Esophagus (tissue), 2 donors: ENCODE data around the gene MEX3B. TPM values are rescaled to one million over a fixed set of nuclear protein-coding genes. Genes with fewer than 3 reads are reported as not detected.
A peak's percentile ranks its signal among the peaks of the same experiment; 100 is the strongest.

ENCODE experiments used
- H3K27ac ChIP-seq, 2 donors: one replicate each; pipeline ENCODE4 v1.5.1; 2013; ENCODE audit warnings: low read depth in 2 of 2, mild to moderate bottlenecking in 2 of 2, inconsistent platforms in 1 of 2, low read length in 1 of 2, moderate library complexity in 1 of 2
- H3K27me3 ChIP-seq, 2 donors: one replicate each; pipeline ENCODE4 v1.6.1; 2013; ENCODE audit warnings: low read length in 2 of 2, control low read depth in 1 of 2, mild to moderate bottlenecking in 1 of 2; ENCODE audit not compliant: insufficient read depth in 2 of 2, control insufficient read depth in 1 of 2
- H3K36me3 ChIP-seq, 2 donors: one replicate each; pipeline ENCODE4 v1.6.1; 2013; ENCODE audit warnings: low read length in 1 of 2; ENCODE audit not compliant: control insufficient read depth in 2 of 2, insufficient read depth in 2 of 2
- H3K4me1 ChIP-seq, 2 donors: one replicate each; pipeline ENCODE4 v1.6.1; 2013; ENCODE audit warnings: low read length in 1 of 2; ENCODE audit not compliant: control insufficient read depth in 2 of 2, insufficient read depth in 2 of 2
- H3K4me3 ChIP-seq, 2 donors: one replicate each; pipeline ENCODE4 v1.5.1; 2013; ENCODE audit warnings: low read length in 2 of 2, mild to moderate bottlenecking in 2 of 2, low read depth in 1 of 2, moderate library complexity in 1 of 2
- H3K9me3 ChIP-seq, 2 donors: one replicate each; pipeline ENCODE4 v1.6.1; 2013; ENCODE audit warnings: mild to moderate bottlenecking in 2 of 2, low read depth in 1 of 2, low read length in 1 of 2, moderate library complexity in 1 of 2; ENCODE audit not compliant: control insufficient read depth in 2 of 2, insufficient read depth in 1 of 2
- WGBS, 2 donors: extraction: QIAGEN DNeasy Blood & Tissue Kit; methylation state at CpG; one replicate each; pipeline ENCODE4 v1.1.7; 2013; 5-methylcytosine and 5-hydroxymethylcytosine counted together
- polyA plus RNA-seq, 2 donors: library from polyadenylated mRNA; stranded (reverse); fragments of 200-250 nt; gene quantifications; one replicate each; pipeline ENCODE4 v1.2.3, GENCODE V29; 2013
- donor health status: healthy with polysubstance abuse.
- donor health status: Bipolar disorder and iron deficiency.

Gene MEX3B
- under 1 TPM; 0.39 to 0.42 TPM for polyA plus RNA-seq

DNA sequence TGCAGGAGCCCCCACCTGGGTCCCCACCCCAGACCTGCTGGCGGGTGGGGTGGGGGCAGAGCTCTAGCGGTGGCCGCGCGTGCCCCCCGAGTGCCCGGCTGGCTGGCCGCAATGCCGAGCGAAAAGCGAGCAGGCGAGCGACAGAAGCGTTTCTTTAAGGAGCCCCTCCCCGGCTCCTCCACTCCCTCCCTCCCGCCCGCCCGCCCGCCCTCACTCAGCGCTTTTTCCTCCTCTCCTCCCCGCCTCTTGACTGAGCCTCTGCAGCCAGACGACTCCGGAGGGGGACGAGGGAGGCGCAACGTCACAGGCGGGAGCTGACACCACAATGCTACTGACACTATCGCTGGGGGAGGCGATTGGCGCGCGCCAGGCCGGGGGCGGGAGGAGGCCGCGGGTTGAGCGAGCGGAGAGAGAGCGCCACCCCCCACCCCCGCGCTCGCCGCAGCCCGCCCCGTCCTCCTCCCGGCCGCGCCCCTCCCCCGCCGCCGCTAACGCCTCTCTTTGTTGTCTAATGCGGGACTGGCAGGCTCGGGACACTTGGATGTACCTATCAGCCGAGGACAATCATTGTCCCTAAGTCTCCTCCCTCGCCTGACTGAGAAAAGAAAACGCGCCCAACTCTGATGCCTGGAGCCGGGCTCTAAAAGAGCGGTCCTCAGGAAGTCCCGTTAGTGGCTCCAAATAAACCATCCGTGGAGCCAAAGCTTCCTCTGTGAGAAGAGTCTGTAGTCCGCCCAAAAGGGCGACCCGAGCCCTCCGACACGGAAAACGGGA, at the start of gene MEX3B:
Gene MEX3B, minus strand, starts transcription at position 127 of the 774 bp plus-strand sequence. CDS start 313 bp downstream, outside the sequence.
- H3K27me3 ChIP-seq, result no peaks in the 10 kb centered on the region
- no peaks in the 10 kb centered on the region for H3K36me3 ChIP-seq
- H3K4me1 ChIP-seq, result peaks cover 7 to 12% of the 10 kb centered on the region in 2 donors
- 1% methylated on average over 40 to 68 of the region's 68 CpGs for WGBS, 2 donors
- H3K9me3 ChIP-seq, result peaks cover 0 to 2% of the 10 kb centered on the region in 2 donors
- peak within 1 kb of the TSS; percentile 64 to 67 for H3K4me3 ChIP-seq
- H3K27ac ChIP-seq, result peak within 1 kb of the TSS; percentile 84 to 90

DNA sequence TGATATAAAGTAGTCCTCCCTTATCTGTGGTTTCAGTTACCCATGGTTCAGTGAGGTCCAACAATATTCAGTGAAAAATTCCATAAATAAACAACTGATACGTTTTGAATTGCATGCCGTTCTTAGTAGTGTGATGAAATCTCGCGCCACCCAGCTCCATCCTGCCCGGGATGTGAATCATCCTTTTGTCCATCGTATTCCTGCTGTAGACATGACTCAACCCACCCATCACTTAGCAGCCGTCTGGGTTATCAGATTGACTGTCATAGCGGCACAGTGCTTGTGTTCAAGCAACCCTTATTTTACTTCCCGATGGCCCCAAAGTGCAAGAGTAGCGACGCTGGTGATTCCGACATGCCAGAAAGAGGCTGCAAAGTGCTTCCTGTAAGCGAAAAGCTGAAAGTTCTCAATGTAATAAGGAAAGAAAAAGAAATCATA, 48.0 kb upstream of the MEX3B start:
- 78 to 79% methylated on average over 13 of the region's 13 CpGs for WGBS, 2 donors
- H3K36me3 ChIP-seq, result no peaks in the 10 kb centered on the region
- H3K27me3 ChIP-seq, result no peaks in the 10 kb centered on the region
- H3K9me3 ChIP-seq, result no peaks in the 10 kb centered on the region
- no peak overlapping the region for H3K27ac ChIP-seq
- H3K4me1 ChIP-seq, result no peaks in the 10 kb centered on the region
- H3K4me3 ChIP-seq, result no peak overlapping the region

DNA sequence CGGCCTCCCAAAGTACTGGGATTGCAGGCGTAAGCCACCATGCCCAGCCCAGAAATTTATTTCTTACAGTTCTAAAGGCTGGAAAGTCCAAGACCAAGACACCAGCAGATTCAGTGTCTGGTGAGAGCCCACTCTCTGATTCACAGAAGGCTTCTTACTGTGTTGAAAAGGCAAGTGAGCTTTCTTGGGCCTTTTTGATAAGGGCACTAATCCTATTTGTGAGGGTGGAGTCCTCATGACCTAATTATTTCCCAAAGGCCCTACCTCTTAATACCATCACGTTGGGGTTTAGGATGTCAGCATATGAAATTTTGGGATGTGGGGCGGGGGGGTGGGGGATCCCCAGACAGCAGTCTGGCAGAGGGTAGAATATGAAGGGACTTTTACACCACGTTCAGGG, 47.5 kb upstream of the MEX3B start:
- no peak overlapping the region for H3K27ac ChIP-seq
- no peaks in the 10 kb centered on the region for H3K9me3 ChIP-seq
- H3K36me3 ChIP-seq, result no peaks in the 10 kb centered on the region
- no peaks in the 10 kb centered on the region for H3K4me1 ChIP-seq
- no peak overlapping the region for H3K4me3 ChIP-seq
- H3K27me3 ChIP-seq, result no peaks in the 10 kb centered on the region
- WGBS, 2 donors, result 87 to 89% methylated on average over 5 of the region's 5 CpGs

DNA sequence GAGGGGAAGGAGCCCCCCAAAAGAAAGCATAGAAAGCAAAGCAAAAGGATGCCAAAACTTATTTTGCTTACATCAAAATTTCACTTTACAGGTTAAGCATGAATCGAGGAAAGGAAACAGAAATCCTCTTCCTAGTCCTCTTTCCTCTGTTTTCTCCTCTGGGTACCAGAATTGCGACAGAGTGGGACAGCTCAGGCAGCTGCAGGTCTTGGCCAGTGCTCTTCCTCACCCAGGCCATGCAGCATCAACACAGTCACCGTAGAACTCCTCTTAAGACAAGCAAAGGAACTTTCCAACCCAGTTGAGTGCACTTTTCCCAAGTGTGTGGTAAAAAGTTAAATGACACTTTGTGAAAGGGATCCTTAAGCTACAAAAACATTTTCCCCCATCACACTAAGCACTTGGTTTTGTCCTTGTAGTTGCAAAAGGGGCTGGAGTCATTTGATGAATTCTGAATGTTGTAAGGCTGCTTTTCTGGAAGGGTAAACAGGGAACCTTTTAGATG, 45.9 kb upstream of the MEX3B start:
- Histone ChIP-seq H3K4me1 (no peaks in the 10 kb centered on the region), H3K27ac (no peak overlapping the region), H3K9me3 (no peaks in the 10 kb centered on the region), H3K27me3 (no peaks in the 10 kb centered on the region), H3K4me3 (no peak overlapping the region), H3K36me3 (no peaks in the 10 kb centered on the region)
- WGBS, 2 donors, result 77 to 84% methylated on average over 3 of the region's 3 CpGs

DNA sequence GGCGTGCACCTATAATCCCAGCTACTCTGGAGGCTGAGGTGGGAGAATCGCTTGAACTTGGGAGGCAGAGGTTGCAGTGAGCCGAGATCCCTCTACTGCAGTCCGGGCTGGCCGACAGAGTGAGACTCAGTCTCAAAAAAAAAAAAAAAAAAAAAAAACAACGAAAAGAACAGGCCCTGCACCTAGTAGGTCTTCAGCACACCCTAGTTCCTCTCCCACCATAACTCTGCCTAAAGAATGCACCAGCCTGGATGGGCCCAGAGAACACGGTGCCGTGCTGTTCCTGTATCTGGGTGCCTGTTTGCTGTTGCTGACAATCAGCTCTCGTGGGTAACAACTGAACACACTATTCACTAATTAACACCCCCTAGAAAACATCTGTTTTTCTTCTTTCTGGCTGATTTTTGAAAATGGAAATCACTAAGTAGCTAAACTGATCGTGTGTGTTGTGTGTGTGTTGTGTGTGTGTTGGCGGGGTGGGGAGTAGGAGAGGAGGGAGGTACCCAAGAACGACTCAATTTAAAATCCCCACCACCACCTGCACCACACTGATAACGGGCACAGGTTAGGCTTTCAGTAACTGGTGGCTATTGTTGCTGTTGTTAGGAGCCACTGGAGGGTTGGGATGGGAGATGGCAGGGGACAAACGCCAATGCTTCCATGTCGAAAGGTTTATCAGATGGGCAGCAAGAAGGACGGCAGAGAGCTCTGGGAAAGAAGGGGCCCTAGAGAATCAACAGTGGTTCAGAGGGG, 40.6 kb upstream of the MEX3B start:
- Histone ChIP-seq H3K9me3 (no peaks in the 10 kb centered on the region), H3K4me3 (no peak overlapping the region), H3K4me1 (no peaks in the 10 kb centered on the region), H3K27me3 (no peaks in the 10 kb centered on the region), H3K27ac (no peak overlapping the region), H3K36me3 (no peaks in the 10 kb centered on the region)
- WGBS, 2 donors, result 88 to 89% methylated on average over 15 to 16 of the region's 16 CpGs

DNA sequence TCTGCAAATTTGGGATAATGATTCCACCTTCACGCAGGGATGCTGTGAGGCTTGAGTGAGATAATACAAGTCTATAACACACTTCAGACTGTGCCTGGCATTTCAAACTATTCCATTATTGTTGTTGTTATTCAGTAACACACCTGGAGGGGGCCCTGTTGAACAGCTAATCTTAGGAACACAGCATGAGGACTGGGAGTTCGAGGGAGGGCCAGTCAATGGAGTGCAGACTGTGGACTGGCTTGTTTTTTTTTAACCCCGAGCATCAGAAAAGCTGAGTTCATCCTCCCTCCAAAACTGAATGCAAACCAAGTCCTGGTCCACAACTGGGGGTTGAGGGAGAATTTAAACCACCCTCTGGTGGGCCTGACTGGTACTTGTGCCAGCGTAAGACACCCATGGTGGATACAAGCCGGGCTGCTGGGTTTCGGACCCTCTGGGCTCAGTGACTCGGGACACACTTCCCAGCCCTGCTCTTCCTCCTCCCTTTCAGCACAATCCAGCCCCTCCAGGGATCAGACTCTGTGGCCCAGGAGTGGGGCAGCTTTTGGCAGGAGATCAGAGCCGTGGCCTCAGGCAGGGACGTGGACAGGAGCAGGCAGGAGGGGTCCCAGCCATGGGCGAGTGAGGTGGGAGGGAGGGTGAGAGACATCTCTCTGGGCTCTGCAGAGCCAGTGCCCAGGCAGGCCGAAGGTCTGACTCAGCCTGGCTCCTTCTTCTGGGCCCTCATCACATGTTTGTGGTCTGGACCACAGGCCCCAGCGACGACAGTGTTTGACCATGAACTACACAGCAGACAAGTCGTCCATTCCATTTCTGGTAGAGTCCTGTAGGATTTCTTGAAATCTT, 36.3 kb upstream of the MEX3B start:
- Histone ChIP-seq H3K27ac (no peak overlapping the region), H3K4me3 (no peak overlapping the region), H3K4me1 (no peaks in the 10 kb centered on the region), H3K9me3 (no peaks in the 10 kb centered on the region), H3K27me3 (no peaks in the 10 kb centered on the region), H3K36me3 (no peaks in the 10 kb centered on the region)
- 63 to 67% methylated on average over 14 of the region's 14 CpGs for WGBS, 2 donors

DNA sequence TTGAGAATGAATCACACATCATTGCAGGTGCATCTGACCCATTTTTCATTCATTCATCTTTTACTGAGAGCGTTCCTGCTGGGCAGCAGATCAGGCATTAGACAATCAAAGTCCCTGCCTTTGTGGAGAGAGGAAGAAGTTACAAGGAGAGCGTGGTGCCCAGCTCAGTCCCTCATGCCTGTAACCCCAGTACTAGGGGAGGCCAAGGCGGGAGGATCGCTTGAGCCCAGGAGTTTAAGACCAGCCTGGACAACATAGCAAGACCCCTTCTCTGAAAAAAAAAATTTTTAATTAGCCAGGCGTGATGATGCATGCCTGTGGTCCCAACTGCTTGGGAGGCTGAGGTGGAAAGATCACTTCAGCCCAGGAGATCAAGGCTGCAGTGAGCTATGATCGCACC, 35.0 kb upstream of the MEX3B start:
- Histone ChIP-seq H3K27ac (no peak overlapping the region), H3K4me3 (no peak overlapping the region), H3K36me3 (no peaks in the 10 kb centered on the region), H3K27me3 (no peaks in the 10 kb centered on the region), H3K4me1 (no peaks in the 10 kb centered on the region), H3K9me3 (no peaks in the 10 kb centered on the region)
- 90 to 91% methylated on average over 6 of the region's 6 CpGs for WGBS, 2 donors

DNA sequence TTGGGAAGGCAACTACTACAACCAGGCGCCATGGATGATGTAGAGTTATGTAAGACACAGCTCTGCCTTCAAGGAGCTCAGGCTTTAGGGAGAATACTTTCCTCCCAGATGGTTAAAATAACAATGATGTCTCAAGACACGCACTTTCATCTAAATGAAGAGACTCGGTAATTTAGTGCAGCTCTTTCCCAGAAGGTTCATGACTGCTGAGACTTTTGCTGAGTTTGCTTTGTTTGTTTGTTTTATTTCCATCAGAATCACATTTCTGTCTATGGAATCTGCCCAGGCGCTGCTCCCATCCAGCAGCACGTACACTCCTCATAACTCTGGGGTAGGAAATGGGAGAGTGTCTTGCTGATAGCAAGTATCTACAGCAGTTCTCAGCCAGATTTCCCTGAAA, 33.9 kb upstream of the MEX3B start:
- 53 to 60% methylated on average over 5 of the region's 5 CpGs for WGBS, 2 donors
- Histone ChIP-seq H3K4me3 (no peak overlapping the region), H3K27me3 (no peaks in the 10 kb centered on the region)

DNA sequence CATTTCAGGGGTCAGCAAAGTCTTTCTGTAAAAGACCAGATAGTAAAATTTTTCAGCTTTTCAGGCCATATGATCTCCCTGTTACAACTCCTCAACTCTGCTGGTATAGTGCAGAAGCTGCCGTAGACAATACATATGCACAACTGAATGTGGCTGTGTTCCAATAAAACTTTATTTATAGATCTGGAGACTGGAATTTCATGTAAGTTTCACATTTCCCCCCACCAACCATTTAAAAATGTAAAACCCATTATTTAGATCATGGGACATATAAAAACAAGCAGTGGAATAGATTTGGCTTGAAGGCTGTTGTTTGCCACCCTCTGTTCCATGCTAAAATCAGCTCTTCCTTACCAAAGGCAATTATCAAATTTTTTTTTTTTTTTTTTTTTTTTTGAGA, 28.8 kb upstream of the MEX3B start:
- Histone ChIP-seq H3K36me3 (no peaks in the 10 kb centered on the region), H3K4me3 (no peak overlapping the region), H3K4me1 (no peaks in the 10 kb centered on the region), H3K27me3 (no peaks in the 10 kb centered on the region), H3K9me3 (no peaks in the 10 kb centered on the region), H3K27ac (no peak overlapping the region)
- WGBS, 2 donors, result 89 to 95% methylated on average over 1 of the region's 1 CpG

More for the DNA sequence above, 33.9 kb upstream of the MEX3B start:
- Histone ChIP-seq H3K4me1 (no peaks in the 10 kb centered on the region), H3K9me3 (no peaks in the 10 kb centered on the region), H3K36me3 (no peaks in the 10 kb centered on the region), H3K27ac (no peak overlapping the region)
